Activated CD4-positive, alpha-beta memory T cell treated with anti-CD3 and anti-CD28 coated beads for 36 hours (primary cell): ENCODE results near the gene MAP4K1. TPM values are rescaled to one million over a fixed set of nuclear protein-coding genes. Genes with fewer than 3 reads are reported as not detected.

Experiments used
- CTCF ChIA-PET: fragments of 350-600 bp; sonication (Branson Sonifier 250); formaldehyde crosslinking; loops from one replicate; lab custom pipeline; 2021; ENCODE audit warnings: antibody characterized with exemption, inconsistent platforms; lab: Charles Lee
- POLR2A ChIA-PET: fragments of 350-600 bp; sonication (Branson Sonifier 250); formaldehyde crosslinking; loops from one replicate; lab custom pipeline; 2021; ENCODE audit warnings: antibody characterized with exemption; lab: Charles Lee
- DNase-seq: peaks from one replicate; pipeline ENCODE4 v3.0.0-alpha.2; 2020
- H3K27ac Mint-ChIP-seq: one replicate; pipeline ENCODE4 v1.8.0; 2021; ENCODE audit warnings: mixed read lengths
- H3K27me3 Mint-ChIP-seq: one replicate; pipeline ENCODE4 v1.8.0; 2021; ENCODE audit warnings: mixed read lengths
- H3K36me3 Mint-ChIP-seq: one replicate; pipeline ENCODE4 v1.8.0; 2021; ENCODE audit warnings: mixed read lengths
- H3K4me1 Mint-ChIP-seq: one replicate; pipeline ENCODE4 v1.8.0; 2021; ENCODE audit warnings: low read depth, mixed read lengths
- H3K4me3 Mint-ChIP-seq: one replicate; pipeline ENCODE4 v1.8.0; 2021; ENCODE audit warnings: mild to moderate bottlenecking, mixed read lengths
- H3K9me3 Mint-ChIP-seq: one replicate; pipeline ENCODE4 v1.8.0; 2021; ENCODE audit warnings: mixed read lengths
- intact Hi-C: fragments of 100-400 bp; cut with micrococcal nuclease; formaldehyde crosslinking; loops from one replicate; pipeline ENCODE4 v1.15.1; 2023
- total RNA-seq, 2 experiments: library from RNA; stranded (reverse); gene quantifications; one replicate each; pipeline ENCODE4 v1.2.3, GENCODE V29; 2021

Gene MAP4K1
- 100 to 1,000 TPM; 205 TPM for total RNA-seq

DNA sequence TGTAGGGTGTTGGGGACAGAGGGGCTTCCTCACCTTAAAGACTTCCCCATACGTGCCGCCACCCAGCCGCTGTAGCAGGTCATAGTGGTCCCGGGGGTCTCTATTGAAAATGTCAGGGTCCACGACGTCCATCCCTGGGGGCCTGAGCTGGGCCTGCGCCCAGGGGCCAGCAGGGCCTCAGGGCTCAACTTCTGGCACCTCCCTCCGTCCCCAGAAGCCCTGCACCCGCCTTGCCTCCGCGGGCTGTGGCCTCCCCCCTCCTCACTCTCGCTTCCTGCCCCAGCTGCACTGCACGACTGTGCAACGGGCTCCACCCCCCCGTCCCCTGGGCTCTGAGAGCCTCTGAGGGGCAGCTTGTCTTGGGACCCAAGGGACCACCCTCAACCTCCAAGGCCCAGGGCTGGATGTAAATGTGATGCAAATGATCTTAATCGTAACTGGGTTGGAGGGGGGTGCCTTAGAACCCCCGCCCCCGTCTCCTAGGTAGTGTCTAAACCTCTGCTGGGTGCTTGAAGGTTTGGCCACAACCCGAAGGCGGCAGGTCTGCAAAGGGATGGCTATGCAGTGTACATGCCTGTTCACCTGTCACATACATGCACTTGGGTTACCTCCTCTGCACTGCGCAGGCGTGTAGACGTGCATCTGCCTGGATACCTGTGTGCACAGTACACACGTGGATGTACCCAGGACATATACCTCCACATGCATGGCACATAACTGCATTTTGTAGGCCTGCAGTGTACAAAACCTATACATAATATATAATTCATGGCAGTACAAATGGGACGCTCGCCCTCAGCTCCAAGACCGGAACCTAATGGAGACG lies at the start of gene MAP4K1:
MAP4K1 (minus strand) TSS at position 190 of the 826 bp plus-strand sequence; CDS start at position 132, 58 bp downstream.
- peak; percentile 86 for DNase-seq
- H3K9me3 Mint-ChIP-seq, result no peaks in the 10 kb centered on the region
- ChIA-PET POLR2A (interaction anchor here (0.8 to 2.0 kb wide), 12 partner anchors 10 to 312 kb away, joined by 3 to 9 read pairs (median 4); partner anchors contain the start of genes ACTN4, CATSPERG, FAM98C and PSMD8), CTCF (interaction anchor here (0.8 to 9.6 kb wide), 12 partner anchors 17 to 794 kb away, joined by 3 to 80 read pairs (median 6); partner anchors contain the start of genes ACTN4, FAM98C, MRPS12 and PLEKHG2)
- H3K27ac Mint-ChIP-seq, result peak within 1 kb of the TSS; percentile 92
- H3K27me3 Mint-ChIP-seq, result no peaks in the 10 kb centered on the region
- peaks cover 34% of the 10 kb centered on the region for H3K36me3 Mint-ChIP-seq
- peaks cover 39% of the 10 kb centered on the region for H3K4me1 Mint-ChIP-seq
- intact Hi-C loops, result loop anchor here (1.0 to 10.0 kb wide), 5 partner anchors 19 to 317 kb away; partner anchors contain the start of genes FAM98C, MRPS12 and SARS2
- H3K4me3 Mint-ChIP-seq, result peak within 1 kb of the TSS; percentile 99

GRCh38 chr19:38666663-38667511 lies 49.1 kb upstream of the MAP4K1 start:
- intact Hi-C loops, result no loop called here
- Mint-ChIP-seq H3K4me1 (peaks cover 82% of the 10 kb centered on the region), H3K27me3 (no peaks in the 10 kb centered on the region), H3K36me3 (peaks cover 16% of the 10 kb centered on the region), H3K9me3 (no peaks in the 10 kb centered on the region), H3K27ac (peak overlapping the region; percentile 71), H3K4me3 (no peak overlapping the region)
- peak; percentile 66 for DNase-seq
- CTCF ChIA-PET, result interaction anchor here (1.0 kb wide), 1 partner anchor 263 kb away, joined by 3 read pairs; no protein-coding TSS in a partner anchor
- POLR2A ChIA-PET, result no interaction called here

DNA sequence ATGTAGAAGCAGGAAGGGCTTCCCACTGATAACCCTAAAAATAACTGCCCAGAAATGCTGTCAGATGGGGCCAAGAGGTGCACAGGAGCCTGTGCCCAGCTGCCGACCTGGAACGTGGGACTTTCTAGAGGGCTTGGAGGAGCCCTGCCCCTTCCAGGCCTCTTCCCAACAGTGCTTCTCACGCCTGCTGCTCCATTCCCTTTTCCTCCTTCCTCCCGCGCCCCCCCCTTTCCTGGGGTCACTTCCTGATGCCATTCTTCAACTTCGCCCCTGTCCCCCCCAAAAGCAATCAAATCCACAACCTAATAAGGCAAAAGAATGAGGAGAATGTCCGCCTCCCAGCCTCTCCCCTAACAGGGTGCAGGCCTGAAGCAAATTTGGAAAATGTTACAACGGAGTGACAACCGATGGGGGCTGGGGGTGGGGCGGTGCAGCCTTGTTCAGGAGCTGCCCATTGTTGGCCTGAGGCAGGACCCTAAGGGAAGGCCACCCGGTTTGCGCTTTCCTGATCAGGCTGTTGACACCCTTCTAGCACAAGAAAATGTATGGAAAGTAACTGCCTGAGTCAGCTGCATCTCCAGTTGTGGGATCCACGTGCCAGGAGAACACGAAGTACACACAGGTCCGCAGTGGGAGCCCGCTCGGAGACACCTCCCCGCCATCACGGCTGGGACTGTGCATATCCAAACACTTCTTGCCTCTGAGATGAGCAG lies 48.4 kb upstream of the MAP4K1 start:
- CTCF ChIA-PET, result no interaction called here
- Mint-ChIP-seq H3K27me3 (no peaks in the 10 kb centered on the region), H3K4me3 (no peak overlapping the region), H3K27ac (peak overlapping the region; percentile 38), H3K36me3 (peaks cover 19% of the 10 kb centered on the region), H3K9me3 (no peaks in the 10 kb centered on the region), H3K4me1 (peaks cover 81% of the 10 kb centered on the region)
- POLR2A ChIA-PET, result no interaction called here
- intact Hi-C loops, result no loop called here
- no peak for DNase-seq

DNA sequence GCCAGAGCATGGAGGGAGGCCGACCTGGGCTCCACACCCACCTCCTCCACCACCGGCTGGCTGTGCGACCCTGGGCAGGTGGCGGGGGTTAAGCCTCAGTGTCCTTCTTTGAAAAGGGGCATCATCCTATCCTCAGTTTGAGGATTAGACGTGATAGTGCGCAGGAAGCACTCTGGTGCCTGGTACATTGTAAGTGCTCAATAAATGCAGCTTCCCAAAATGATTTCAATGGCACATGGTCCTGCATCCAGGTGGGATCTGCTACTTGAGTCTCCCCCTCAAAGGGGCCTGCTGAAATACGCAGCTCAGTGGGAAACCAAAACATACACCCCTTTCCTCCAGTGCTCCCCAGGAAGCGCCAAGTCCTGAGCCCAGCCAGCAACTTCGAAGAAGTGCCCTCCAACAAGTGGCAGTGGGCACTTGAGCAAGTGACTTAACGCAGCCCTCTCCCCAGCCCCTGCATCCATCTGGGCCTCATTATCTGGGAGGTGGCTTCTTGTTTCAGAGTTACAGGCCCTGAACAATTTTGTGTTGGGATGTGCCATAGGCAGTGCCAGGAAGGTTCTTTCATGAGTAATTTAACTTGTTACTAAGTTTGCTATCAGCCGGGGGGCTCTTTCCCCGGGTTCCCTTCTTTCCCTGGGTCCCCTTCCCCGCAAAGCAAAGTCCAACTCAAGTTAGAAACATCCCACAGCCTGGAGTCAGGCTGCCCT lies 47.6 kb upstream of the MAP4K1 start:
- Mint-ChIP-seq H3K36me3 (peaks cover 24% of the 10 kb centered on the region), H3K27ac (no peak overlapping the region), H3K4me1 (peaks cover 82% of the 10 kb centered on the region), H3K4me3 (no peak overlapping the region), H3K27me3 (no peaks in the 10 kb centered on the region), H3K9me3 (no peaks in the 10 kb centered on the region)
- DNase-seq, result no peak
- ChIA-PET POLR2A (no interaction called here), CTCF (no interaction called here)
- intact Hi-C loops, result no loop called here

DNA sequence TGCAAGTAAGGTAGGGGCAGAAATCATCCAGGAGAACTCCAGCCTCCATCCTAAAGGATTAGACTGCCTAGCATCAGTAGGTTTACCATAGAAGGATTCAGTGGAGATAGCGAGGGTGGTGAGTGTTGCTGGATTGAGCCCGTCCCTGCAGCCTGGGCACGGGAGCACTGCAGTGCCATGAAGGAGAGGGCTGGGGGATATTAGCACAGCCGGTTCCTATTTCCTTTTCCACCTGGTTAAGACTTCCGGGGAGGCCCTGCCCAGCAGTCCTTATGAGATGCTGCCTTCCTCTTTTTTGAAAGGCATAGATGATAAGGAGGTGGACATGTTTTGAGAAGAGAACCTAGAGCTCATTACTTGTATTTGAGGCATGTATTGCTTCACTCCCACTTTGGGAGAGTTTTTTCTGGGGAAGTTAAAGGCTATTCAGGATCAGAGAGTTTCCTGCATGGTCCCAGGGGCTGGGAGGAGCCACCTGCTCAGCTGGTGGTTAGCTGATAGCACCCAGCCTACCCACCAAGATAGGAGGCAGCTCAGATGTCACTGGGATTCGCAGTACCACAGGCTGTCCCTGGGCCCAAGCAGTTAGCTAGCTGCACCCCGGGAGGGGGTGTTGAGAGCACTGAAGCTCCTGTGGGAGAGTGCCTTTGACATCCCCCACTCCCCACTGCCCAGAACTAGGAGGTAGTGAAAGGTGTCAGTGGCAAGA lies 46.9 kb upstream of the MAP4K1 start:
- Mint-ChIP-seq H3K36me3 (peaks cover 23% of the 10 kb centered on the region), H3K27ac (no peak overlapping the region), H3K27me3 (no peaks in the 10 kb centered on the region), H3K9me3 (no peaks in the 10 kb centered on the region), H3K4me3 (no peak overlapping the region), H3K4me1 (peaks cover 75% of the 10 kb centered on the region)
- DNase-seq, result no peak
- ChIA-PET CTCF (no interaction called here), POLR2A (no interaction called here)
- intact Hi-C loops, result no loop called here

- Mint-ChIP-seq H3K27me3 (no peaks in the 10 kb centered on the region), H3K4me1 (peaks cover 69% of the 10 kb centered on the region), H3K9me3 (no peaks in the 10 kb centered on the region), H3K36me3 (peaks cover 21% of the 10 kb centered on the region), H3K4me3 (no peak overlapping the region), H3K27ac (no peak overlapping the region)
- CTCF ChIA-PET, result no interaction called here
- POLR2A ChIA-PET, result no interaction called here
- intact Hi-C loops, result no loop called here
- DNase-seq, result no peak
Measured at GRCh38 chr19:38663957-38664502, 46.3 kb upstream of the MAP4K1 start.

- intact Hi-C loops, result no loop called here
- peaks cover 19% of the 10 kb centered on the region for H3K36me3 Mint-ChIP-seq
- ChIA-PET CTCF (no interaction called here), POLR2A (no interaction called here)
- H3K27ac Mint-ChIP-seq, result no peak overlapping the region
- DNase-seq, result no peak
- H3K9me3 Mint-ChIP-seq, result no peaks in the 10 kb centered on the region
- H3K27me3 Mint-ChIP-seq, result no peaks in the 10 kb centered on the region
- H3K4me3 Mint-ChIP-seq, result no peak overlapping the region
- peaks cover 67% of the 10 kb centered on the region for H3K4me1 Mint-ChIP-seq
Measured at GRCh38 chr19:38663156-38663651, 45.5 kb upstream of the MAP4K1 start.

GRCh38 chr19:38662537-38663155 lies 44.9 kb upstream of the MAP4K1 start:
- Mint-ChIP-seq H3K4me3 (no peak overlapping the region), H3K27ac (no peak overlapping the region), H3K9me3 (no peaks in the 10 kb centered on the region), H3K36me3 (peaks cover 19% of the 10 kb centered on the region), H3K27me3 (no peaks in the 10 kb centered on the region), H3K4me1 (peaks cover 67% of the 10 kb centered on the region)
- DNase-seq, result no peak
- ChIA-PET POLR2A (no interaction called here), CTCF (no interaction called here)
- intact Hi-C loops, result no loop called here

DNA sequence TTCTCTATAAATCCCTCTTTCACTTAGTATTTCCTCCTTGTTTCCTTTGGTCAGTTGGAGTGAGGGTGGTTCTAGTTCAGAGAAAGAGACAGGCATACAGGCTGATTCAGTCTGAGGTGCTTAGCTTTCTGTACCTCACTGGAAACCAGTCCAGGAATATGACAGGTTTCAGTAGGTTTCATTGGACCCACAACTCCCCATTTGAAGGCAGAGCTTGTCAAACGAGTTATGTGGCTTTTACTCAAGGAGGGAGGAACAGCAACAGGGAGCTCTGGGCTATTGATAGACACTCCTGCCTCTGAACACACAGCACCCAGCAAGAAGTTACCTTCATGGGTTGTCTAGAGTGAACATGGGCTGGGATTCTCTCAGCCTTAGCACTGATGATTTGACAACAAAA lies 44.2 kb upstream of the MAP4K1 start:
- Mint-ChIP-seq H3K4me3 (no peak overlapping the region), H3K27me3 (no peaks in the 10 kb centered on the region), H3K4me1 (peaks cover 67% of the 10 kb centered on the region), H3K27ac (no peak overlapping the region), H3K36me3 (peaks cover 17% of the 10 kb centered on the region), H3K9me3 (no peaks in the 10 kb centered on the region)
- ChIA-PET POLR2A (interaction anchor here (0.6 kb wide), 1 partner anchor 92 kb away, joined by 7 read pairs; no protein-coding TSS in a partner anchor), CTCF (no interaction called here)
- intact Hi-C loops, result no loop called here
- DNase-seq, result no peak

GRCh38 chr19:38661136-38661535 lies 43.4 kb upstream of the MAP4K1 start:
- intact Hi-C loops, result no loop called here
- CTCF ChIA-PET, result no interaction called here

More at GRCh38 chr19:38661136-38661535, 43.4 kb upstream of the MAP4K1 start:
- Mint-ChIP-seq H3K36me3 (peaks cover 17% of the 10 kb centered on the region), H3K4me1 (peaks cover 67% of the 10 kb centered on the region), H3K27me3 (no peaks in the 10 kb centered on the region), H3K4me3 (no peak overlapping the region), H3K9me3 (no peaks in the 10 kb centered on the region), H3K27ac (no peak overlapping the region)
- POLR2A ChIA-PET, result no interaction called here
- no peak for DNase-seq
